Neural progenitor cell (in vitro differentiated cells): ENCODE measurements around the gene KRT79.

ENCODE experiments used
- EZH2 ChIP-seq: fragments of 200-600 bp; sonication (generic); IDR thresholded peaks from 2 replicates; pipeline ENCODE4 v1.6.1; 2017; ENCODE audit warnings: antibody characterized with exemption, mild to moderate bottlenecking, moderate library complexity
- EZH2phosphoT487 ChIP-seq: fragments of 200-600 bp; sonication (generic); IDR thresholded peaks from 2 replicates; pipeline ENCODE4 v1.6.1; 2017; ENCODE audit warnings: antibody characterized with exemption
- TF ChIP-seq, protein P1 (sequence below): fragments of 200-600 bp; sonication (generic); IDR thresholded peaks from 2 replicates; pipeline ENCODE4 v1.5.1; 2017; ENCODE audit warnings: antibody characterized with exemption, mild to moderate bottlenecking

DNA sequence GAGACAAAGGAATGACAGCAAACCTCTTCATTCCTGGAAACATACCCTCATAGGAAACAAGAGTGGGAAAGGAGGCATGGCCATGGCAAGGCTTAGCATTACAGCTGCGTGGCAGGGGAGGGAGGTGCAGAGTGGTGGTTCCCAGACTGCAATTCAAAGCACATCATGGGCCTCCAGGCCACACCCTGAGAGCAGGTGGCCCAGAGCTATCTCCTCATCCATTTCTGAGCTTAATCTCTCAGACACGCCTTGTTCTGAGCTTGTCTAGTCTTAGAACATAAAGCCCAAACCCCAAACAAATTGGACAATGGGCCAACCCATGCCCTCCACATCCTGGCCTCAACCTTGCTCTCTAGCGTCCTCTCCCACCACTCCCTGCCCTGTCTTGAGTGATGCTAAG is 32.3 kb downstream of the KRT79 start:
- TF ChIP-seq EZH2phosphoT487 (no peak), EZH2 (no peak)
- TF ChIP-seq, protein P1, sequence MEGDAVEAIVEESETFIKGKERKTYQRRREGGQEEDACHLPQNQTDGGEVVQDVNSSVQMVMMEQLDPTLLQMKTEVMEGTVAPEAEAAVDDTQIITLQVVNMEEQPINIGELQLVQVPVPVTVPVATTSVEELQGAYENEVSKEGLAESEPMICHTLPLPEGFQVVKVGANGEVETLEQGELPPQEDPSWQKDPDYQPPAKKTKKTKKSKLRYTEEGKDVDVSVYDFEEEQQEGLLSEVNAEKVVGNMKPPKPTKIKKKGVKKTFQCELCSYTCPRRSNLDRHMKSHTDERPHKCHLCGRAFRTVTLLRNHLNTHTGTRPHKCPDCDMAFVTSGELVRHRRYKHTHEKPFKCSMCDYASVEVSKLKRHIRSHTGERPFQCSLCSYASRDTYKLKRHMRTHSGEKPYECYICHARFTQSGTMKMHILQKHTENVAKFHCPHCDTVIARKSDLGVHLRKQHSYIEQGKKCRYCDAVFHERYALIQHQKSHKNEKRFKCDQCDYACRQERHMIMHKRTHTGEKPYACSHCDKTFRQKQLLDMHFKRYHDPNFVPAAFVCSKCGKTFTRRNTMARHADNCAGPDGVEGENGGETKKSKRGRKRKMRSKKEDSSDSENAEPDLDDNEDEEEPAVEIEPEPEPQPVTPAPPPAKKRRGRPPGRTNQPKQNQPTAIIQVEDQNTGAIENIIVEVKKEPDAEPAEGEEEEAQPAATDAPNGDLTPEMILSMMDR, result no peak
